A549 (cell line): ENCODE measurements around the gene INSYN2B. TPM values are rescaled to one million over a fixed set of nuclear protein-coding genes. Genes with fewer than 3 reads are reported as not detected.

ENCODE experiments used
- ATAC-seq, 2 experiments: fragments of 200-7000 bp in 1 of 2; fragments of >200 bp in 1 of 2; cut with Nextera tagmentation in 1 of 2; cut with Tn5 transposase in 1 of 2; 3 replicates each; pipeline versions ENCODE4 v1.8.0 to v1.9.1; 2018 to 2020; ENCODE audit warnings: mild to moderate bottlenecking in 1 of 2, moderate library complexity in 1 of 2
- CTCF ChIA-PET: fragments of 300-600 bp; sonication (Branson Sonifier 250); formaldehyde crosslinking; extraction: SDS; loops from one replicate; lab custom pipeline; 2021; ENCODE audit warnings: antibody characterized with exemption, inconsistent platforms; lab: Yijun Ruan, JAX
- POLR2A ChIA-PET: fragments of 350-600 bp; formaldehyde crosslinking; extraction: SDS; loops from one replicate; lab custom pipeline; 2021; ENCODE audit warnings: antibody characterized with exemption, inconsistent platforms; lab: Yijun Ruan, JAX
- DNase-seq, 2 experiments: peaks; one replicate each; pipeline versions ENCODE4 v3.0.0 to v3.0.0-alpha.2; 2011 to 2016; ENCODE audit warnings: low read depth in 1 of 2, low spot score in 1 of 2
- FAIRE-seq: peaks from 2 replicates; lab custom pipeline; 2011; peaks lifted over from hg19 to GRCh38; lab: Jason Lieb, UNC
- H3K27ac ChIP-seq, 2 experiments: fragments of >200 bp; sonication (Bioruptor Twin); formaldehyde crosslinking; 3 replicates each; pipeline ENCODE4 v1.5.1; 2016 to 2017
- H3K4me1 ChIP-seq: fragments of >200 bp; sonication (Bioruptor Twin); formaldehyde crosslinking; 3 replicates; pipeline ENCODE4 v1.6.1; 2016
- H3K4me2 ChIP-seq: fragments of >200 bp; sonication (Bioruptor Twin); formaldehyde crosslinking; 3 replicates; pipeline ENCODE4 v1.6.1; 2016
- H3K4me3 ChIP-seq: fragments of >200 bp; sonication (Bioruptor Twin); formaldehyde crosslinking; 3 replicates; pipeline ENCODE4 v1.5.1; 2016
- H3K9me3 ChIP-seq: fragments of >200 bp; sonication (Bioruptor Twin); formaldehyde crosslinking; 3 replicates; pipeline ENCODE4 v1.6.1; 2016
- BHLHE40 ChIP-seq: IDR thresholded peaks from 2 replicates; pipeline ENCODE4 v1.6.1; 2012; ENCODE audit warnings: low read depth, low read length, inconsistent platforms
- CBX8 ChIP-seq: fragments of 200-600 bp; sonication (generic); IDR thresholded peaks from 2 replicates; pipeline ENCODE4 v1.6.1; 2016
- CEBPB ChIP-seq, 2 experiments: fragments of >200 bp in 1 of 2; sonication (Bioruptor Twin) in 1 of 2; formaldehyde crosslinking in 1 of 2; IDR thresholded peaks; 2 replicates each; pipeline ENCODE4 v1.6.1; 2012 to 2016
- FOSL2 ChIP-seq, 2 experiments: fragments of 450-650 bp in 1 of 2; fragments of >200 bp in 1 of 2; sonication (Bioruptor Twin) in 1 of 2; formaldehyde crosslinking; IDR thresholded peaks; 2 replicates each; pipeline versions ENCODE4 v1.5.0 to v1.6.1; 2016 to 2020; ENCODE audit warnings: mild to moderate bottlenecking in 1 of 2, moderate library complexity in 1 of 2
- HDAC2 ChIP-seq: fragments of 200-600 bp; sonication (generic); IDR thresholded peaks from 2 replicates; pipeline ENCODE4 v1.6.1; 2016
- HEYL ChIP-seq: fragments of 250-450 bp; sonication (Bioruptor Pico); IDR thresholded peaks from 2 replicates; pipeline ENCODE4 v1.8.0; 2021; ENCODE audit warnings: mild to moderate bottlenecking, moderate library complexity
- HOXA7 ChIP-seq: fragments of 250-450 bp; sonication (Bioruptor Pico); IDR thresholded peaks from 2 replicates; pipeline ENCODE4 v1.5.0; 2020; ENCODE audit warnings: mild to moderate bottlenecking, moderate library complexity
- KDM1A ChIP-seq: fragments of 200-600 bp; sonication (generic); IDR thresholded peaks from 2 replicates; pipeline ENCODE4 v1.6.1; 2016; ENCODE audit warnings: low read depth, mild to moderate bottlenecking
- KDM5A ChIP-seq: fragments of 200-600 bp; sonication (generic); IDR thresholded peaks from 2 replicates; pipeline ENCODE4 v1.6.1; 2016; ENCODE audit warnings: antibody characterized with exemption, mild to moderate bottlenecking
- NPAS2 ChIP-seq: fragments of 250-450 bp; sonication (Bioruptor Pico); IDR thresholded peaks from 2 replicates; pipeline ENCODE4 v1.8.0; 2022; ENCODE audit warnings: mild to moderate bottlenecking, moderate library complexity, borderline replicate concordance
- NR3C1 ChIP-seq: fragments of >200 bp; sonication (Bioruptor Twin); formaldehyde crosslinking; IDR thresholded peaks from 3 replicates; pipeline ENCODE4 v1.6.1; 2017
- PHF8 ChIP-seq: fragments of 200-600 bp; sonication (generic); IDR thresholded peaks from 2 replicates; pipeline ENCODE4 v1.6.1; 2016; ENCODE audit warnings: low read depth, mild to moderate bottlenecking, antibody characterized with exemption, moderate library complexity, borderline replicate concordance
- POLR2A ChIP-seq: IDR thresholded peaks from 2 replicates; pipeline ENCODE4 v1.6.1; 2012; ENCODE audit warnings: mild to moderate bottlenecking, low read length
- POLR2AphosphoS2 ChIP-seq: conservative IDR thresholded peaks from 2 replicates; pipeline ENCODE4 v1.6.1; 2012; ENCODE audit warnings: low read length, improper control_type of control experiment, inconsistent platforms
- TFCP2L1 ChIP-seq: fragments of 250-450 bp; sonication (Bioruptor Pico); IDR thresholded peaks from 2 replicates; pipeline ENCODE4 v1.5.0; 2021; ENCODE audit warnings: mild to moderate bottlenecking
- ZC3H11A ChIP-seq: fragments of 450-650 bp; IDR thresholded peaks from 2 replicates; pipeline ENCODE4 v1.6.1; 2014; ENCODE audit warnings: antibody characterized with exemption, mild to moderate bottlenecking
- ZFP36 ChIP-seq: fragments of 450-650 bp; IDR thresholded peaks from 2 replicates; pipeline ENCODE4 v1.6.1; 2014; ENCODE audit warnings: borderline replicate concordance; ENCODE audit not compliant: partially characterized antibody
- WGBS: methylation state at CpG from one replicate; pipeline ENCODE4 v1.1.6; 2017; ENCODE audit errors: missing lambda C conversion rate; 5-methylcytosine and 5-hydroxymethylcytosine counted together
- polyA plus RNA-seq, 4 experiments: library from polyadenylated mRNA; depleted of rRNA in 3 of 4; stranded (reverse); fragments of >200 nt; fragmentation: RNase III in 1 of 4; extraction: RNeasy Plus Mini Kit Qiagen cat#74134 plus additional on column Dnase treatment in 1 of 4; gene quantifications; 2 replicates in 3 of 4; 3 replicates in 1 of 4; pipeline ENCODE4 v1.2.3, GENCODE V29; 2011 to 2017
- TF ChIP-seq, protein P1 (sequence below): fragments of >200 bp; sonication (Bioruptor Twin); formaldehyde crosslinking; IDR thresholded peaks from 3 replicates; pipeline ENCODE4 v1.5.1; 2016
- TF ChIP-seq, protein P2 (sequence below): fragments of 450-650 bp; IDR thresholded peaks from 2 replicates; pipeline ENCODE4 v1.6.1; 2014; ENCODE audit warnings: antibody characterized with exemption

The INSYN2B gene
- polyA plus RNA-seq, 2 of the 4 experiments (the other 2 are of a cell fraction) = 0.26 to 0.46 TPM

DNA sequence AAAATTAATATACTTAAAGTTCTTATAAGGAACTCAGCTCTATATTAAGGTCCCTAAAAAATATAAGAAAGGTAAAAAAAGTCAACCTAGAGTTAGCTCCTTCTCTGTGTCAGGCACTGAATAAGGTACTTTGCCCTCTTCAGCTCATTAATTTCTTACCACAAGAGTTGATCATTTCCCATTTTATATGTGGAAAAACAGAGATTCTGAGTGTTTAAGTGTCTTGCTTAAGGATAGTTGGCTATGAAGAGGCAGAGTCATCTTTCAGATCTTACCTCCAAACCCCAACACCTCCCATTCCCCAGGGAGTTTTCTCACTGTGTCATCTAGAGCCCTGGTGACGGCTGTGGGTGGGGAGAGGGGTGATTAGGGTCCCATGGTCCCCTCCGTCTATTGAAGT, 40.6 kb downstream of the INSYN2B start:
- WGBS = 68% methylated on average over 2 of the region's 2 CpGs
- no peak overlapping the region for H3K4me2 ChIP-seq
- no peaks in the 10 kb centered on the region for H3K9me3 ChIP-seq
- ATAC-seq (no peak), DNase-seq (no peak), FAIRE-seq (no peak)
- H3K27ac ChIP-seq = no peak overlapping the region
- TF ChIP-seq POLR2AphosphoS2 (no peak), BHLHE40 (no peak), POLR2A (no peak), CEBPB (IDR thresholded peaks at IDR 0.05) (no peak)
- ChIA-PET CTCF (interaction anchor here (2.1 to 4.0 kb wide), 2 partner anchors 40 to 41 kb away, joined by 9 to 15 read pairs; partner anchors contain the start of gene INSYN2B), POLR2A (interaction anchor here (0.6 kb wide), 1 partner anchor 185 kb away, joined by 3 read pairs; no protein-coding TSS in a partner anchor)
- no peaks in the 10 kb centered on the region for H3K4me1 ChIP-seq
- no peak overlapping the region for H3K4me3 ChIP-seq

DNA sequence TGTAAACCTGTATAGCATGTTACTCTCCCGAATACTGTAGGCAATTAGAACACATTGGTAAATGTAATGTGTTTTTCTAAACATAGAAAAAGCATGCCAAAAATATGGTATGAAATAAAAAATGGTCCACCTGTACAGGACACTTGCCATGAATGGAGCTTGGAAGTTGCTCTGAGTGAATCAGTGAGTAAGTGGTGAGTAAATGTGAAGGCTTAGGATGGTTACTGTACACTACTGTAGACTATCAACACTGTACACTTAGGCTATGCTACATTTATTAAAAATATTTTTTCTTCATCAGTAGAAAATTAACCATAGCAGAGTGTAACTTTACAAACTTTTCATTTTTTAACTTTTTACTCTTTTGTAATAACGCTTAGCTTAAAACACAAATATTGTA, 41.9 kb downstream of the INSYN2B start:
- FAIRE-seq = no peak
- no peak overlapping the region for H3K27ac ChIP-seq
- CTCF ChIA-PET = interaction anchor here (0.6 to 4.0 kb wide), 4 partner anchors 40 to 1222 kb away, joined by 3 to 15 read pairs (median 3); partner anchors contain the start of gene INSYN2B
- POLR2A ChIA-PET = no interaction called here
- no peak overlapping the region for H3K4me2 ChIP-seq
- no peak for ATAC-seq
- 80% methylated on average over 2 of the region's 2 CpGs for WGBS
- no peak for DNase-seq
- H3K4me1 ChIP-seq = no peaks in the 10 kb centered on the region
- H3K9me3 ChIP-seq = no peaks in the 10 kb centered on the region
- H3K4me3 ChIP-seq = no peak overlapping the region
- TF ChIP-seq KDM5A = no peak
- no peak for TF ChIP-seq HDAC2
- no peak for TF ChIP-seq NPAS2 (CRISPR knock-in tag)
- TF ChIP-seq TFCP2L1 (CRISPR knock-in tag) = no peak
- no peak for TF ChIP-seq HEYL (CRISPR knock-in tag)
- no peak for TF ChIP-seq FOSL2 (IDR thresholded peaks at IDR 0.05)
- TF ChIP-seq FOSL2 (CRISPR knock-in tag; IDR thresholded peaks at IDR 0.05) = no peak
- TF ChIP-seq, protein P1, sequence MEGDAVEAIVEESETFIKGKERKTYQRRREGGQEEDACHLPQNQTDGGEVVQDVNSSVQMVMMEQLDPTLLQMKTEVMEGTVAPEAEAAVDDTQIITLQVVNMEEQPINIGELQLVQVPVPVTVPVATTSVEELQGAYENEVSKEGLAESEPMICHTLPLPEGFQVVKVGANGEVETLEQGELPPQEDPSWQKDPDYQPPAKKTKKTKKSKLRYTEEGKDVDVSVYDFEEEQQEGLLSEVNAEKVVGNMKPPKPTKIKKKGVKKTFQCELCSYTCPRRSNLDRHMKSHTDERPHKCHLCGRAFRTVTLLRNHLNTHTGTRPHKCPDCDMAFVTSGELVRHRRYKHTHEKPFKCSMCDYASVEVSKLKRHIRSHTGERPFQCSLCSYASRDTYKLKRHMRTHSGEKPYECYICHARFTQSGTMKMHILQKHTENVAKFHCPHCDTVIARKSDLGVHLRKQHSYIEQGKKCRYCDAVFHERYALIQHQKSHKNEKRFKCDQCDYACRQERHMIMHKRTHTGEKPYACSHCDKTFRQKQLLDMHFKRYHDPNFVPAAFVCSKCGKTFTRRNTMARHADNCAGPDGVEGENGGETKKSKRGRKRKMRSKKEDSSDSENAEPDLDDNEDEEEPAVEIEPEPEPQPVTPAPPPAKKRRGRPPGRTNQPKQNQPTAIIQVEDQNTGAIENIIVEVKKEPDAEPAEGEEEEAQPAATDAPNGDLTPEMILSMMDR = no peak
- no peak for TF ChIP-seq HOXA7 (CRISPR knock-in tag)
- TF ChIP-seq CBX8 = no peak
- no peak for TF ChIP-seq POLR2A
- no peak for TF ChIP-seq ZFP36
- no peak for TF ChIP-seq KDM1A

DNA sequence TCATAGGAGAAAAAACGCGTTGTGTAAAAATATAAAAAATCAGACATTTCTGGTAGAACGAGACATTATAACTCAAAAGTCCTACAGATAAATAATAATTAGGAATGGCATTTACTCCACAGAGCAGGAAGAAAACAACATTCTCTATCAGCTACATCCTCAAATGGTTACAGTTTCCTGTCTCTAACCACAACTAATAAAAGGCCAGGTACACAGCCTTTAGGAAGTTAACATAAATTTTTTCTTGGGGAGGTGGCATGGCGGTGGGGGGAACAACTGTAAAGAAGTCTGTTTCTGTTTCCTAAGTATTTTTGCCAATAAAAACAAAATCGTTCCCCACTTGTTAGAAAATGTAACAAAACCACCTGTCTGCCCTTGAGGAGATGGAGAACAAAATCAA, 44.5 kb downstream of the INSYN2B start:
- TF ChIP-seq PHF8 = no peak
- FAIRE-seq = no peak
- H3K4me2 ChIP-seq = no peak overlapping the region
- no peaks in the 10 kb centered on the region for H3K9me3 ChIP-seq
- no peak overlapping the region for H3K27ac ChIP-seq
- WGBS = 75% methylated on average over 5 of the region's 5 CpGs
- ChIA-PET CTCF (interaction anchor here (1.0 to 4.0 kb wide), 3 partner anchors 14 to 355 kb away, joined by 3 to 15 read pairs (median 3); partner anchors contain the start of gene INSYN2B), POLR2A (no interaction called here)
- no peaks in the 10 kb centered on the region for H3K4me1 ChIP-seq
- DNase-seq = no peak
- no peak for ATAC-seq
- H3K4me3 ChIP-seq = no peak overlapping the region

DNA sequence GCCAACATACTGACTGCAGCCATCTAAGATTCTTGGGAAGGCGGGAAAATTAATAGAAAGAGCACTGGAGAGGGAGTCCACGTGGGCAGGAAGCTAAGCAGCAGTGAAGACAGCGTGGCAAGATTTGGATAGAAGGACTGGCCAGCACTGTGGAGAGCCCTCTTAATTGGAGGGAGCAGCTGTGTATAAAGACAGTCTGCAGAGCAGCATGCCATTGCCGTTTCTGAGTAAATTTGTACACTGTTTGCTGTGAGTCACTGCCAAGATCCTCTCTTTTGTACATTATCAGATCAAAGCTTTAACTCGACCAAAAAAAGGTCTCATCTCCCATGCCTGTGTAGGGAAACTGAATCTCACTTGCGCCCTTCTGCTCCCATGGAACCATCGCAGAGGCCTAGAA, 45.3 kb downstream of the INSYN2B start:
- WGBS = 56% methylated on average over 7 of the region's 7 CpGs
- TF ChIP-seq, protein P1 = no peak
- TF ChIP-seq POLR2AphosphoS2 (no peak), NR3C1 (no peak), ZC3H11A (no peak)
- TF ChIP-seq, protein P2, sequence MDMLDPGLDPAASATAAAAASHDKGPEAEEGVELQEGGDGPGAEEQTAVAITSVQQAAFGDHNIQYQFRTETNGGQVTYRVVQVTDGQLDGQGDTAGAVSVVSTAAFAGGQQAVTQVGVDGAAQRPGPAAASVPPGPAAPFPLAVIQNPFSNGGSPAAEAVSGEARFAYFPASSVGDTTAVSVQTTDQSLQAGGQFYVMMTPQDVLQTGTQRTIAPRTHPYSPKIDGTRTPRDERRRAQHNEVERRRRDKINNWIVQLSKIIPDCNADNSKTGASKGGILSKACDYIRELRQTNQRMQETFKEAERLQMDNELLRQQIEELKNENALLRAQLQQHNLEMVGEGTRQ = no peak
- TF ChIP-seq, all 56 proteins: peak for 0
- no peaks in the 10 kb centered on the region for H3K9me3 ChIP-seq
- H3K4me1 ChIP-seq = no peaks in the 10 kb centered on the region
- ATAC-seq (no peak), FAIRE-seq (no peak), DNase-seq (no peak)
- ChIA-PET POLR2A (no interaction called here), CTCF (interaction anchor here (1.2 kb wide), 1 partner anchor 46 kb away, joined by 7 read pairs; the partner anchor contains the start of gene INSYN2B)
- H3K4me3 ChIP-seq = no peak overlapping the region
- H3K27ac ChIP-seq = no peak overlapping the region
- H3K4me2 ChIP-seq = no peak overlapping the region
